Mesendoderm (in vitro differentiated cells): ENCODE data around the gene PROSER2.

Experiments
- DNase-seq: peaks from one replicate; pipeline ENCODE4 v3.0.0; 2013
- H2AK5ac ChIP-seq: 2 replicates; pipeline ENCODE4 v1.6.1; 2013; ENCODE audit warnings: low read length, inconsistent platforms
- H2BK120ac ChIP-seq: 2 replicates; pipeline ENCODE4 v1.6.1; 2013; ENCODE audit warnings: low read depth, mild to moderate bottlenecking, low read length, moderate library complexity, mixed read lengths
- H2BK15ac ChIP-seq: replicated peaks from 2 replicates; pipeline ENCODE4 v1.6.1; 2013; ENCODE audit warnings: low read depth, mild to moderate bottlenecking, moderate library complexity
- H2BK5ac ChIP-seq: 2 replicates; pipeline ENCODE4 v1.6.1; 2013; ENCODE audit warnings: low read length, inconsistent platforms
- H3K18ac ChIP-seq: 2 replicates; pipeline ENCODE4 v1.6.1; 2013; ENCODE audit warnings: mild to moderate bottlenecking, low read length, mixed read lengths
- H3K23ac ChIP-seq: one replicate; pipeline ENCODE4 v1.6.1; 2013; ENCODE audit warnings: low read length
- H3K27ac ChIP-seq: 2 replicates; pipeline ENCODE4 v1.5.1; 2013; ENCODE audit warnings: low read depth, mild to moderate bottlenecking, inconsistent platforms, low read length, moderate library complexity
- H3K27me3 ChIP-seq: 2 replicates; pipeline ENCODE4 v1.6.1; 2013; ENCODE audit warnings: low read length, control low read depth, mild to moderate bottlenecking, inconsistent platforms; ENCODE audit not compliant: insufficient read depth, poor library complexity
- H3K36me3 ChIP-seq: 2 replicates; pipeline ENCODE4 v1.6.1; 2013; ENCODE audit warnings: low read length, inconsistent platforms; ENCODE audit not compliant: control insufficient read depth, insufficient read depth
- H3K4ac ChIP-seq: one replicate; pipeline ENCODE4 v1.6.1; 2013; ENCODE audit warnings: low read depth, mild to moderate bottlenecking, low read length, moderate library complexity
- H3K4me1 ChIP-seq: 2 replicates; pipeline ENCODE4 v1.6.1; 2013; ENCODE audit warnings: low read depth, low read length, inconsistent platforms; ENCODE audit not compliant: control insufficient read depth
- H3K4me2 ChIP-seq: 2 replicates; pipeline ENCODE4 v1.6.1; 2013; ENCODE audit warnings: low read length
- H3K4me3 ChIP-seq: 2 replicates; pipeline ENCODE4 v1.5.1; 2013; ENCODE audit warnings: mild to moderate bottlenecking, low read length
- H3K56ac ChIP-seq: one replicate; pipeline ENCODE4 v1.6.1; 2013; ENCODE audit warnings: low read length
- H3K79me1 ChIP-seq: 2 replicates; pipeline ENCODE4 v1.6.1; 2013; ENCODE audit warnings: low read length, inconsistent platforms
- H3K79me2 ChIP-seq: 2 replicates; pipeline ENCODE4 v1.6.1; 2013; ENCODE audit warnings: mild to moderate bottlenecking, low read length; ENCODE audit not compliant: control insufficient read depth, insufficient read depth
- H3K9ac ChIP-seq: 2 replicates; pipeline ENCODE4 v1.6.1; 2013; ENCODE audit warnings: low read length, inconsistent platforms
- H4K5ac ChIP-seq: one replicate; pipeline ENCODE4 v1.6.1; 2013; ENCODE audit warnings: low read length
- H4K8ac ChIP-seq: one replicate; pipeline ENCODE4 v1.6.1; 2013; ENCODE audit warnings: low read depth, mild to moderate bottlenecking, control low read depth, low read length, moderate library complexity
- WGBS: extraction: QIAGEN DNeasy Blood & Tissue Kit; methylation state at CpG from one replicate; pipeline ENCODE4 v1.1.7; 2013; ENCODE audit warnings: low lambda C conversion rate, missing lambda C conversion rate; ENCODE audit not compliant: insufficient coverage; ENCODE audit errors: extremely low coverage; 5-methylcytosine and 5-hydroxymethylcytosine counted together

The PROSER2 gene

GRCh38 chr10:11825796-11826414 is 2.7 kb downstream of the PROSER2 start:
- H3K56ac ChIP-seq, result no peak overlapping the region
- H2AK5ac ChIP-seq, result no peak overlapping the region
- H4K8ac ChIP-seq, result no peak overlapping the region
- H3K4me3 ChIP-seq, result no peak overlapping the region
- no peaks in the 10 kb centered on the region for H3K27me3 ChIP-seq
- peaks cover 45% of the 10 kb centered on the region for H3K79me2 ChIP-seq
- peaks cover 20% of the 10 kb centered on the region for H3K79me1 ChIP-seq
- no CpG with 5 or more reads among the region's 19 CpGs for WGBS
- H3K4me2 ChIP-seq, result no peak overlapping the region
- no peak overlapping the region for H3K4ac ChIP-seq
- H2BK120ac ChIP-seq, result no peak overlapping the region
- H3K4me1 ChIP-seq, result peaks cover 23% of the 10 kb centered on the region
- H3K27ac ChIP-seq, result no peak overlapping the region
- H2BK15ac ChIP-seq, result no peak overlapping the region
- H3K9ac ChIP-seq, result no peak overlapping the region
- H4K5ac ChIP-seq, result no peak overlapping the region
- H3K18ac ChIP-seq, result no peak overlapping the region
- no peak overlapping the region for H2BK5ac ChIP-seq
- no peaks in the 10 kb centered on the region for H3K36me3 ChIP-seq
- no peak for DNase-seq
- no peak overlapping the region for H3K23ac ChIP-seq

DNA sequence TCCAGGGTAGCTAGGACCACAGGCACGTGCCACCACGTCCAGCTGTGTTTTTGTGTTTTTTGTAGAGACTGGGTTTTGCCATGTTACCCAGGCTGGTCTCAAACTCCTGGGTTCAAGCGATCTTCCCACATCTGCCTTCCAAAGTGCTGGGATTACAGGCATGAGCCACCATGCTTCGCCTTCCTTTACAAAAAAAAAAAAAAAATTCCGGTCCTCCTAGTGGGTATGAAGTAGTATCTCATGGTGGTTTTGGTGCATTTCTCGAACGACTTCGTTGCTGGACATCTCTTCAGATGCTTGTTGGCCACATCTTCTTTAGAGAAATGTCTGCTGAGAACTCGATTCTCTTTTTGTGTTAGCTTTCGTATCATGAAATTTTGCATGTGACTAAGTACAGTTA is 3.9 kb downstream of the PROSER2 start:
- Histone ChIP-seq H3K36me3 (no peaks in the 10 kb centered on the region), H4K5ac (no peak overlapping the region), H3K27me3 (no peaks in the 10 kb centered on the region), H3K79me1 (peaks cover 20% of the 10 kb centered on the region), H3K27ac (no peak overlapping the region), H2AK5ac (no peak overlapping the region), H2BK15ac (no peak overlapping the region), H3K23ac (no peak overlapping the region), H3K18ac (no peak overlapping the region), H3K79me2 (peaks cover 45% of the 10 kb centered on the region), H2BK5ac (no peak overlapping the region), H3K56ac (no peak overlapping the region), H3K9ac (no peak overlapping the region), H3K4me1 (peaks cover 29% of the 10 kb centered on the region), H4K8ac (no peak overlapping the region), H2BK120ac (no peak overlapping the region), H3K4me2 (no peak overlapping the region), H3K4ac (no peak overlapping the region), H3K4me3 (no peak overlapping the region)
- no CpG with 5 or more reads among the region's 10 CpGs for WGBS
- no peak for DNase-seq

- no peak overlapping the region for H3K23ac ChIP-seq
- H4K8ac ChIP-seq, result no peak overlapping the region
- no peak for DNase-seq
- H3K56ac ChIP-seq, result no peak overlapping the region
- H3K79me2 ChIP-seq, result peaks cover 49% of the 10 kb centered on the region
- H2AK5ac ChIP-seq, result no peak overlapping the region
- H2BK5ac ChIP-seq, result no peak overlapping the region
- H2BK15ac ChIP-seq, result no peak overlapping the region
- no peak overlapping the region for H3K4me3 ChIP-seq
- H3K4ac ChIP-seq, result no peak overlapping the region
- peaks cover 30% of the 10 kb centered on the region for H3K4me1 ChIP-seq
- no peak overlapping the region for H3K18ac ChIP-seq
- H4K5ac ChIP-seq, result no peak overlapping the region
- peaks cover 20% of the 10 kb centered on the region for H3K79me1 ChIP-seq
- no peak overlapping the region for H3K27ac ChIP-seq
- no peaks in the 10 kb centered on the region for H3K36me3 ChIP-seq
- WGBS, result no CpG with 5 or more reads among the region's 6 CpGs
- H3K4me2 ChIP-seq, result no peak overlapping the region
- H3K9ac ChIP-seq, result no peak overlapping the region
- no peak overlapping the region for H2BK120ac ChIP-seq
- H3K27me3 ChIP-seq, result no peaks in the 10 kb centered on the region
Measured at GRCh38 chr10:11827414-11827813, 4.3 kb downstream of the PROSER2 start.

DNA sequence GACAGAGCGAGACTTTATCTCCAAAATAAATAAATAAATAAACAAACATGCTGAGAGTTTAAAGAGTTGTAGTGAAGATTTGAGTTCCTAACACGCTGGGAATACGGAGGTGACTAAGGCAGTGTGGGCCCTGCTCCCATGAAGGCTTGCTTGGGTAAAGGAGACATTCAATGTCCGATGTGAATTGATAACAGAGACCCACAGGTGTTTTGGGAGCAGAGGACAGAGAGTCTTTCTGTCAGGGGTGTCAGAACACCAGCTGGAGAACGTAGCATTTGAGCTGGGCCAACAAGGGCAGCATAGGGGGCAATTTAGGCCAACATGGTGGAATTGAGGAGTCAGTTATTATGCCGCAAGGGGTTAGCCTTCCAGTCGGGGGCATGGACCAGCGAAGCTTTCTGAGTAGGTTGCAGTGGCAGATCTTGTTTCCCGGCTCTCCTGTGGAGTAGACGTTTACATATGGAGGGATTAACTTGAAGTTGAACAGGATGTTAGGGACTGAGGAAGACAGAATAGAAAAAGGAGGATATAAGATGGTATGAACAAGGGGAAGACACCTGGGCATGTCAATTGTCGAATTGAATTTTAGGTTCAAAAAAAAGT is 5.6 kb downstream of the PROSER2 start:
- peaks cover 21% of the 10 kb centered on the region for H3K79me1 ChIP-seq
- H4K5ac ChIP-seq, result no peak overlapping the region
- peaks cover 54% of the 10 kb centered on the region for H3K79me2 ChIP-seq
- no peak overlapping the region for H3K9ac ChIP-seq
- no peak overlapping the region for H2BK15ac ChIP-seq
- H3K27me3 ChIP-seq, result no peaks in the 10 kb centered on the region
- no peak overlapping the region for H2BK5ac ChIP-seq
- H3K4me2 ChIP-seq, result no peak overlapping the region
- H3K27ac ChIP-seq, result peak overlapping the region; percentile 17
- H3K23ac ChIP-seq, result no peak overlapping the region
- WGBS, result no CpG with 5 or more reads among the region's 11 CpGs
- H3K4me1 ChIP-seq, result peaks cover 30% of the 10 kb centered on the region
- H3K56ac ChIP-seq, result peak overlapping the region; percentile 11
- H3K18ac ChIP-seq, result no peak overlapping the region
- no peak overlapping the region for H4K8ac ChIP-seq
- peak; percentile 46 for DNase-seq
- no peak overlapping the region for H2AK5ac ChIP-seq
- H3K4ac ChIP-seq, result no peak overlapping the region
- H3K36me3 ChIP-seq, result no peaks in the 10 kb centered on the region
- H2BK120ac ChIP-seq, result no peak overlapping the region
- no peak overlapping the region for H3K4me3 ChIP-seq

DNA sequence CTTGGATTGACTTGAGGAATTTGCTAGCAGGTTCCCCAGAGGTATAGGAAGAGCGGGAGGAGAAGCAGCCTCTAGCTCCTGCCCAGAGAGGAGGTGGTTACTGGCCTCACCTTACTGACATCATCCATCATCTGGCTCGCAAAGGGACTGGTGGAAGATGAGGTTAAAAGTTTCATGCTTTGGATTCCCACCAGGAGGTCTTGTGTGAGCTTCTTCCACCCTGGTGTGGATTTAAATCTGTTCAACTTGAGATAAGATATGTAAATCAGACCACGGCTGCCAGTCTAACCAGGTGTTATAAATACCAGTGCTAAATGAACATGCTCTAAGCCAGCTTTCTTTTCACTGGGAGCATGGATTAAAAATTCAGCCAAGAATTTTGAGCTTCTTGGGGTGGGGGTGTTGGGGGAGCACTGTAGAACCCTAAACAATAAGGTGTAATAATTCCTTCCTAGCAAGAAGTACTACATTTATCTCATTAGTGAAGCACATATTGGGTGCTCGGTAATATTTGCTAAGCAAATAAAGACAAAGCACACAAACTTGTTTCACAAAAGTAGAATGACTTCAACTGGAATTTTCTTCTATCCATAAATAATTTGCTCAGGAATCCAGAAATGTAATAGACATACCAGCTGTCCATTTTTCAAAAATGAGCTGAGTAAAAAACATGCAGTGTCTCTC is 7.8 kb downstream of the PROSER2 start:
- DNase-seq, result peak; percentile 91

More for the DNA sequence above, 7.8 kb downstream of the PROSER2 start:
- Histone ChIP-seq H2BK120ac (no peak overlapping the region), H3K27me3 (no peaks in the 10 kb centered on the region), H4K5ac (no peak overlapping the region), H3K18ac (peak overlapping the region; percentile 16), H3K79me1 (peaks cover 19% of the 10 kb centered on the region), H2BK5ac (no peak overlapping the region), H3K27ac (peak overlapping the region; percentile 75), H2BK15ac (peak overlapping the region; percentile 7), H3K23ac (no peak overlapping the region), H3K36me3 (no peaks in the 10 kb centered on the region), H3K4ac (no peak overlapping the region), H3K9ac (no peak overlapping the region), H4K8ac (no peak overlapping the region), H3K56ac (no peak overlapping the region), H2AK5ac (no peak overlapping the region), H3K4me2 (no peak overlapping the region), H3K4me1 (peaks cover 20% of the 10 kb centered on the region), H3K4me3 (no peak overlapping the region), H3K79me2 (peaks cover 48% of the 10 kb centered on the region)
- WGBS, result no CpG with 5 or more reads among the region's 4 CpGs
